ENCODE results near the gene CCNJ. TPM values are rescaled to one million over a fixed set of nuclear protein-coding genes. Genes with fewer than 3 reads are reported as not detected.
"Not testable (repeated sequence)": the region's sequence is repeated elsewhere in the genome, so short reads cannot be mapped to it uniquely, and the experiment has no call there.

Gene CCNJ
- total RNA-seq, 3 donors from 2014 or later = 3.8 to 7.2 (median 3.9) TPM

DNA sequence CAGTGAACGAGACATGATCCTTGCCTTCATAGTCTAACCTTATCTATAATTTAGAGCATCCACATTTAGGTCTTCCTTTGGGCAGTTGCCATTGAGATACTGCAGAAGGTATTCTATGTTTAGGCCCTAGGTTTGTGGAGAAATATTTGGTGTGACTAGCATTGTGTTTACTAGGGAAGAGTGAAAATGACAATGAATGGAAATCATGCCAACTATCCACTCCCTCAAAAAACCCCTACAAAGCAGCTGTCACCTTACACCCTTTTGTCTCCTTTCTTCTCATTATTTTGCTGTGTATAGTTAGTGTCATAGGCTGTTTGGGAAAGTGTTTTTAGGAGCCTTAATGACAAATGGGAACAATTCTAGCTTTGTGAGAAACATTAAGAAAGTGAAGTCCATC lies 3.2 kb downstream of the CCNJ start:
- intact Hi-C loops (cut with DNase I; ENCODE audit: low total_unique reads) = no loop called here
- H3K4me3 ChIP-seq = no peak overlapping the region
- H3K9me3 ChIP-seq = no peaks in the 10 kb centered on the region
- no peak overlapping the region for H3K27ac ChIP-seq
- H3K4me1 ChIP-seq = no peaks in the 10 kb centered on the region
- DNase-seq (ENCODE audit: low spot score in 2 of 2) = no peak
- H3K27me3 ChIP-seq = no peaks in the 10 kb centered on the region
- no peaks in the 10 kb centered on the region for H3K36me3 ChIP-seq
- TF ChIP-seq POLR2A (IDR thresholded peaks at IDR 0.05) (no peak), POLR2AphosphoS5 (IDR thresholded peaks at IDR 0.05) (no peak)
- TF ChIP-seq, protein P1, sequence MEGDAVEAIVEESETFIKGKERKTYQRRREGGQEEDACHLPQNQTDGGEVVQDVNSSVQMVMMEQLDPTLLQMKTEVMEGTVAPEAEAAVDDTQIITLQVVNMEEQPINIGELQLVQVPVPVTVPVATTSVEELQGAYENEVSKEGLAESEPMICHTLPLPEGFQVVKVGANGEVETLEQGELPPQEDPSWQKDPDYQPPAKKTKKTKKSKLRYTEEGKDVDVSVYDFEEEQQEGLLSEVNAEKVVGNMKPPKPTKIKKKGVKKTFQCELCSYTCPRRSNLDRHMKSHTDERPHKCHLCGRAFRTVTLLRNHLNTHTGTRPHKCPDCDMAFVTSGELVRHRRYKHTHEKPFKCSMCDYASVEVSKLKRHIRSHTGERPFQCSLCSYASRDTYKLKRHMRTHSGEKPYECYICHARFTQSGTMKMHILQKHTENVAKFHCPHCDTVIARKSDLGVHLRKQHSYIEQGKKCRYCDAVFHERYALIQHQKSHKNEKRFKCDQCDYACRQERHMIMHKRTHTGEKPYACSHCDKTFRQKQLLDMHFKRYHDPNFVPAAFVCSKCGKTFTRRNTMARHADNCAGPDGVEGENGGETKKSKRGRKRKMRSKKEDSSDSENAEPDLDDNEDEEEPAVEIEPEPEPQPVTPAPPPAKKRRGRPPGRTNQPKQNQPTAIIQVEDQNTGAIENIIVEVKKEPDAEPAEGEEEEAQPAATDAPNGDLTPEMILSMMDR (IDR thresholded peaks at IDR 0.05) = no peak

DNA sequence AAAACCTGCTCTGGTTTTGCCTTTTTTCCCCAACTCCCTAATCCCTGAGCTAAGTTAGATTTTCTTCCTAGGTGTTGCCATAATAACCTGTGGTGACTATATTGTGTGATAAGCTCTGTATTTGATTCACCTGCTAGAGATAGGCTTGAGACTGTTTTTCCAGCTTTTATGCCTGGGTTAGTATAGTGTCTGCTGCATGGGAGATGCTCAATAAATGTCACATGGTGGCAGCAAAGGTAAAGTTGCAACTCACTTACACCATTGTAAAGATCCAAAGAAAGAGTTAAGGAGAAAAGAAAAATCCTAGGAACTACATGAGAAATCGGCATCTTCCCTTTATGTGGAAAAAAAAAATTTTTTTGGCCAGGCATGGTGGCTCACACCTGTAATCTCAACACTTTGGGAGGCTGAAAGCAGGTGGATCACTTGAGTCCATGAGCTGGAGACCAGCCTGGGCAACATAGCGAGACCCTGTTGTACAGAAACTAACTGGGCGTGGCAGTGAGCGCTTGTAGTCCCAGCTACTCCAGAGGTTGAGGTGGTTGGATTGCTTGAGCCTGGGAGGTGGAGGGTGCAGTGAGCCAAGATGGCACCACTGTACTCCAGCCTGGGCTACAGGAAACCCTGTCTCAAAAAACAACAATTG lies 3.7 kb downstream of the CCNJ start:
- no peak for DNase-seq (ENCODE audit: low spot score in 2 of 2)
- Histone ChIP-seq H3K4me3 (no peak overlapping the region), H3K36me3 (no peaks in the 10 kb centered on the region), H3K4me1 (no peaks in the 10 kb centered on the region), H3K9me3 (no peaks in the 10 kb centered on the region), H3K27me3 (no peaks in the 10 kb centered on the region), H3K27ac (no peak overlapping the region)
- TF ChIP-seq, protein P1 (IDR thresholded peaks at IDR 0.05) = no peak
- no peak for TF ChIP-seq POLR2AphosphoS5 (IDR thresholded peaks at IDR 0.05)
- no peak for TF ChIP-seq POLR2A (IDR thresholded peaks at IDR 0.05)
- intact Hi-C loops (cut with DNase I; ENCODE audit: low total_unique reads) = no loop called here

DNA sequence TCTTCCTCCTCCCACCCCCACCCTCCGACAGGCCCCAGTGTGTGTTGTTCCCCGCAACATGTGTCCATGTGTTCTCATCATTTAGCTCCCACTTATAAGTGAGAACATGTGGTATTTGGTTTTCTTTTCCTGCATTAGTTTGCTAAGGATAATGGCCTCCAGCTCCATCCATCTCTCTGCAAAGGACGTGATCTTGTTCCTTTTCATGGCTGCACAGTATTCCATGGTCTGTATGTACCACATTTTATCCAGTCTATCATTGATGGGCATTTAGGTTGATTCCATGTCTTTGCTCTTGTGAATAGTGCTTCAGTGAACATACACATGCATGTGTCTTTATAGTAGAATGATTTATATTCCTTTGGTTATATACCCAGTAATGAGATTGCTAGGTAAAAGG lies 4.5 kb downstream of the CCNJ start:
- intact Hi-C loops (cut with DNase I; ENCODE audit: low total_unique reads); H3K36me3 ChIP-seq; H3K4me1 ChIP-seq; H3K27ac ChIP-seq; H3K27me3 ChIP-seq; H3K4me3 ChIP-seq; H3K9me3 ChIP-seq; DNase-seq (ENCODE audit: low spot score in 2 of 2): not testable (repeated sequence)

DNA sequence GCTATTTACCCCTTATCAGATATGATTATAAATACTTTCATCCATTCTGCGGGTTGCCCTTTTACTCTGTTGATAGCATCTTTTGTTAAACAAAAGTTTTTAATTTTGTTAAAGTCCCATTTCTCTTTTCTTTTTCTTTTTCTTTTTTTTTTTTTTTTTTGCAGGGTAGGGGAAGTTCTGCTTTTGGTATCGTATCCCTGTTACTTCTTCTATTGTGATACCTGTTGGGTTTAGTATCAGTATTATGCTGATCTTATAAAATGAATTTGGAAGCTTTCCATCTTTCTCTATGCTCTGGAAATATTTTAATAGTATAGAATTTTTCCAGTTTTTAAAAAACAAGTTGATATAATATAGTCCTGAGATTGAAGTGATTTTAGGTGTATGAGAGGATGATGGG lies 6.0 kb downstream of the CCNJ start:
- Histone ChIP-seq H3K9me3 (no peaks in the 10 kb centered on the region), H3K36me3 (no peaks in the 10 kb centered on the region), H3K4me1 (no peaks in the 10 kb centered on the region), H3K27me3 (no peaks in the 10 kb centered on the region), H3K4me3 (no peak overlapping the region), H3K27ac (no peak overlapping the region)
- intact Hi-C loops (cut with DNase I; ENCODE audit: low total_unique reads) = no loop called here
- TF ChIP-seq, protein P1 (IDR thresholded peaks at IDR 0.05) = no peak
- TF ChIP-seq POLR2A (IDR thresholded peaks at IDR 0.05) = no peak
- no peak for TF ChIP-seq POLR2AphosphoS5 (IDR thresholded peaks at IDR 0.05)
- no peak for DNase-seq (ENCODE audit: low spot score in 2 of 2)

DNA sequence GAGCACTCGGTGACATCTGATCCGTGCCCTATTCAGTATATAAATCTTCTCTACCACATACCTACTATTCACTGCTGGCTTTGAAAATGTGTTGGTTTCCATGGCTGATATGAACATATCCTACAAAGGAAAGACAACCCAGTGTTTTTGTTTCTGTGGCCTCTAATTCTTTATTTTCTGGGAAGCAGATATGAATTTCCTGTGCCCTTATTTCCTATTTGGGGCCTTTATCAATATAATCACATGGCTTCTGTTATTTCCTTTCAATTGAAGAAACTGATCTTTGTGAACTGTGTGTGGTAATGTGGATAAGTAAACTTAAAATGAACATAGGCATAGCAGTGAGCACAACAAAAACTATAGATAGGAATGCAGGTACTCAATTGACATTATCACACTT lies 10.6 kb downstream of the CCNJ start:
- Histone ChIP-seq H3K9me3 (no peaks in the 10 kb centered on the region), H3K36me3 (no peaks in the 10 kb centered on the region), H3K4me1 (no peaks in the 10 kb centered on the region), H3K27ac (no peak overlapping the region), H3K27me3 (no peaks in the 10 kb centered on the region), H3K4me3 (no peak overlapping the region)
- no peak for TF ChIP-seq POLR2A (IDR thresholded peaks at IDR 0.05)
- TF ChIP-seq, protein P1 (IDR thresholded peaks at IDR 0.05) = no peak
- no peak for TF ChIP-seq POLR2AphosphoS5 (IDR thresholded peaks at IDR 0.05)
- intact Hi-C loops (cut with DNase I; ENCODE audit: low total_unique reads) = no loop called here
- no peak for DNase-seq (ENCODE audit: low spot score in 2 of 2)

DNA sequence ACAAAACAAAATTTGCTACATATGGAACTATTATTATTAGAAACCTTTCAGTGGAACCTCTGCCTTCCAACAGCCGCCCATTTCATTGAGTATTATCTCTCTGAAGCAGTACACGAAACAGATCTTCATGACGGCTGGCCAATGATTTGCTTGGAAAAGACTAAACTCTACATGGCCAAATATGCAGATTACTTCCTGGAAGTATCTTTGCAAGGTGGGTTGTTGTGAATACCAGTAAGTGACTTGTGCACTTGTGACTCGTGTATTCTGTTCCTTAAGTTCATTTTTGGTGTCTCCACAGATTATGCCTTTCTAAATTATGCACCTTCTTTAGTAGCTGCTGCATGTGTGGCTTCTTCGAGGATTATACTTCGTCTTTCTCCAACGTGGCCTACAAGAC lies 13.4 kb downstream of the CCNJ start:
- no peaks in the 10 kb centered on the region for H3K36me3 ChIP-seq
- H3K4me1 ChIP-seq = no peaks in the 10 kb centered on the region
- H3K9me3 ChIP-seq = no peaks in the 10 kb centered on the region
- no peaks in the 10 kb centered on the region for H3K27me3 ChIP-seq
- TF ChIP-seq, protein P1 (IDR thresholded peaks at IDR 0.05) = no peak
- TF ChIP-seq POLR2A (IDR thresholded peaks at IDR 0.05) (no peak), POLR2AphosphoS5 (IDR thresholded peaks at IDR 0.05) (no peak)
- intact Hi-C loops (cut with DNase I; ENCODE audit: low total_unique reads) = loop anchor here (5.0 kb wide), 1 partner anchor 1841 kb away; no protein-coding TSS in a partner anchor
- DNase-seq (ENCODE audit: low spot score in 2 of 2) = no peak
- H3K27ac ChIP-seq = no peak overlapping the region
- no peak overlapping the region for H3K4me3 ChIP-seq
